ENCODE results near the gene NOG. TPM values are rescaled to one million over a fixed set of nuclear protein-coding genes. Genes with fewer than 3 reads are reported as not detected.

The NOG gene
- total RNA-seq, 2 experiments from 2014 or later = 0.63 to 0.95 TPM

DNA sequence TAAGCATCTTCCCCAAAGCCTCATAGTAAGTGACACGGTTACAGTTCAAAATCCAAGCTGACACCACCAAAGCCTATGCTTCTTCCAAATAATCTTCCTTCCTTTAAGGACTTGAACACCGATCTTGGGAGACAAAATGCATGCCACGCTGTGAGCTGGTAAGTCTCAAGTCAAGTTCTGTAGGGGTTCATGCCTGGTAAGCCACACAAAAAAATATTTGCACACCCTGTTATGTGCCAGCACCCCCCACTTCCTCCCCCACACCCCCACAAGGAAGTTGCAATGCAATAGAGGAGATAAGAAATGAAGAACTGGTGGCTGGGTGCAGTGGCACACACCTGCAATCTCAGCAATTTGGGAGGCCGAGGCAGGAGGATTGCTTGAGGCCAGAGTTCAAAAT is 5.6 kb downstream of the NOG start:
- ChIA-PET POLR2A (no interaction called here), CTCF (interaction anchor here (1.4 to 4.7 kb wide), 7 partner anchors 9 to 181 kb away, joined by 3 to 26 read pairs (median 5); no protein-coding TSS in a partner anchor)
- Mint-ChIP-seq H3K36me3 (ENCODE audit: low read depth) (no peaks in the 10 kb centered on the region), H3K27ac (no peak overlapping the region), H3K9me3 (ENCODE audit: insufficient read depth) (no peaks in the 10 kb centered on the region), H3K4me1 (ENCODE audit: low read depth) (peaks cover 45% of the 10 kb centered on the region), H3K4me3 (no peak overlapping the region), H3K27me3 (ENCODE audit: low read depth) (peaks cover 38% of the 10 kb centered on the region)
- ATAC-seq = no peak
- DNase-seq = no peak

DNA sequence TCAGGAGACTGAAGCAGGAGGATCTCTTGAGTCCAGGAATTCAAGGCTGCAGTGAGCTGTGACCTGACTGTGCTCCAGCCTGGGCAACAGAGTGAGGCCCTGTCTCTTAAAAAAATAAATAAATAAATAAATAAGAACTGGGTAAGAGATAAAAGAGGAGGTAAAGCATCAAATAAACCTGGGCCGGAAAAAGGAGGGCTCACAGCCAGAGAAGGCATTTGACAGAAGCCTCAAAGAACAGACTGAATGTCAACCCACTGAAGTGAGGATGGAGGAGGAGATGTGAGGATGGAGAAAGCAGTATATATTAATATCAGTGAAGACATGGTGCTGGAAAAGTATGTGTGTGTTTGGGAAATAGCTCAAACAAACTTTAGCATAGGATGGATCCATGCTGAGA is 6.1 kb downstream of the NOG start:
- H3K4me1 Mint-ChIP-seq (ENCODE audit: low read depth) = peaks cover 44% of the 10 kb centered on the region
- no peaks in the 10 kb centered on the region for H3K36me3 Mint-ChIP-seq (ENCODE audit: low read depth)
- H3K9me3 Mint-ChIP-seq (ENCODE audit: insufficient read depth) = no peaks in the 10 kb centered on the region
- no peak overlapping the region for H3K4me3 Mint-ChIP-seq
- DNase-seq (no peak), ATAC-seq (no peak)
- ChIA-PET POLR2A (no interaction called here), CTCF (interaction anchor here (0.9 to 4.7 kb wide), 8 partner anchors 9 to 181 kb away, joined by 3 to 26 read pairs (median 5); no protein-coding TSS in a partner anchor)
- H3K27me3 Mint-ChIP-seq (ENCODE audit: low read depth) = peaks cover 36% of the 10 kb centered on the region
- no peak overlapping the region for H3K27ac Mint-ChIP-seq

DNA sequence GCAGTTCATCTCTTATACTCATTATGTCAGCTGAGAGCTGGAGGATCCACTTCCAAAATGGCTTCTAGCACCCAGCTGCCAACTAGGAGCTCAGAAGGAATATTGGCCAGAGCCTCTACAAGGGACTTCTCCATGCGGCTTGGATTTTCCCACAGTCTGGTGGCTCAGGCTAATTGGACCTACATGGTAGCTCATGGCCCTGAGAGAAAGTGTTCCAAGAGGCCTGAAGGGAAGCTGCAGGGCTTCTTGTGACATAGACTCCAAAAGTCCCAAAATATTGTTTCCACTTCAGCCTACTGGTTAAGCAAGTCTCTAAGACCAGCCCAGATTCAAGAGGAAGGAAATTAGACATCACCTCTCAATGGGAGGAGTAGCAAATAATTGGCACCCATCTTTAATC is 6.8 kb downstream of the NOG start:
- H3K36me3 Mint-ChIP-seq (ENCODE audit: low read depth) = no peaks in the 10 kb centered on the region
- H3K27me3 Mint-ChIP-seq (ENCODE audit: low read depth) = peaks cover 36% of the 10 kb centered on the region
- peaks cover 40% of the 10 kb centered on the region for H3K4me1 Mint-ChIP-seq (ENCODE audit: low read depth)
- H3K4me3 Mint-ChIP-seq = no peak overlapping the region
- ATAC-seq = no peak
- ChIA-PET CTCF (interaction anchor here (0.9 to 4.7 kb wide), 4 partner anchors 10 to 180 kb away, joined by 4 to 26 read pairs (median 6); no protein-coding TSS in a partner anchor), POLR2A (no interaction called here)
- no peak overlapping the region for H3K27ac Mint-ChIP-seq
- DNase-seq = no peak
- H3K9me3 Mint-ChIP-seq (ENCODE audit: insufficient read depth) = no peaks in the 10 kb centered on the region

DNA sequence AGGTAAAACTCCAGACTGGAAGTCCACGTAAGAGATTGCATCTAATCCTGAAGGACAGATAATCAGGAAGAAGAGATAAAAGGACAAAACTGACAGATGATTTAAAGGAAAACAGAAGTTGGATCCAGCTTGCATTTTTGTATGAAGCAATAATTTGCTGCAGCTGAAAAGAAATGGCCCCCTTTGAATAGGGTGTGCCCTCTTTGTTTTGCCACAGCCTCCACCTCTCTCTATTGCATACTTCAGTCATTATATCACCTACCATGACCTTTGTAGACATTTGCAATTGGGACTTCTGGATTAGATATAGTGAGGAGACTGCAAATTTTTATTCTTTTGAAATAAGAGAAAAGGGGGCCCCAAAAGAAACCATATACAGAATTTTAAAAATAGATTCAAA is 8.1 kb downstream of the NOG start:
- ChIA-PET POLR2A (no interaction called here), CTCF (interaction anchor here (0.8 to 2.1 kb wide), 3 partner anchors 8 to 179 kb away, joined by 7 to 15 read pairs (median 9); partner anchors contain the start of gene NOG)
- Mint-ChIP-seq H3K9me3 (ENCODE audit: insufficient read depth) (no peaks in the 10 kb centered on the region), H3K27ac (no peak overlapping the region), H3K4me1 (ENCODE audit: low read depth) (peaks cover 33% of the 10 kb centered on the region), H3K36me3 (ENCODE audit: low read depth) (no peaks in the 10 kb centered on the region), H3K27me3 (ENCODE audit: low read depth) (peaks cover 26% of the 10 kb centered on the region), H3K4me3 (no peak overlapping the region)
- DNase-seq (no peak), ATAC-seq (no peak)

DNA sequence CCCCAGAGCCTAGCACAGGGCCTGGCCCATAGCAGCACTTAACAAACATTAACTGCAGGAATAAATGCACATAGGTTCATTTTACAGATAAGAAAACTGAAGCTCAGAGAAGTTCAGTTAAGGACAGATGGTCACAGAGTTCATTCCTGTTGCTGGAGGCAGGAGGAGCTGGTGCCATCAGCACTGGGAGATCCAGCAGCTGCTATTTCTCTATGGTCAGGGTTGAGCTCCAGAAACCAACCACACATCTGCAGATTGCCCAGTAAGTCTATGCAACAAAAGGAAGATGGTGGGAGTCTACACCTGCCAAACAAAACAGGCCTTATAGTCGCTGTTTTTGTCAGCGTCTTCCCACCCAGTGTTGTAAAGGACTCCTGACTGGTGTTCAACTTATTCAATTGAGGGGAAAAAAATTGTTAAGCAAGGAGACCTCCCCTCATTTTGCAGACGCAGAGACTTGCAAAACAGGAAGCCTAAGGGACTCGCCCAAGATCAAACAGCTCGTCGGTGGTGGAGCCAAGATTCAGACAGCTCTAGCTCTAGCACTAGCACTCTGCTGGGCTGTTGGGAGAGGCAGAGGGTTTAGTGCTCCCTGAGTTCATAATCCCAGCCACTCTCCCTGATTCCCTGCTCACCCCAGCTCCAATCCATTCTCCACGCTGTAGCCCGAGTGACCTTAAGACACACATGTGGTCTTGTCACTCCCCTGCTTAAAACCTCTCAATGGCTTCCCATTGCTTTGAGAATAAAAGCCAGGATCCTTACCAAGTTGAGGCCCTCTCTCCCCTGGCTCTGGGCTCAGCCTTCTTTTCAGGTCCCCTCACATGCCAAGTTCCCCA is 9.0 kb downstream of the NOG start:
- H3K4me3 Mint-ChIP-seq = no peak overlapping the region
- CTCF ChIA-PET = interaction anchor here (0.8 to 2.5 kb wide), 7 partner anchors 9 to 178 kb away, joined by 3 to 21 read pairs (median 9); partner anchors contain the start of gene NOG
- peaks cover 19% of the 10 kb centered on the region for H3K27me3 Mint-ChIP-seq (ENCODE audit: low read depth)
- DNase-seq (no peak), ATAC-seq (no peak)
- POLR2A ChIA-PET = interaction anchor here (0.7 kb wide), 1 partner anchor 8 kb away, joined by 4 read pairs; the partner anchor contains the start of gene NOG
- no peak overlapping the region for H3K27ac Mint-ChIP-seq
- no peaks in the 10 kb centered on the region for H3K9me3 Mint-ChIP-seq (ENCODE audit: insufficient read depth)
- no peaks in the 10 kb centered on the region for H3K36me3 Mint-ChIP-seq (ENCODE audit: low read depth)
- peaks cover 26% of the 10 kb centered on the region for H3K4me1 Mint-ChIP-seq (ENCODE audit: low read depth)

DNA sequence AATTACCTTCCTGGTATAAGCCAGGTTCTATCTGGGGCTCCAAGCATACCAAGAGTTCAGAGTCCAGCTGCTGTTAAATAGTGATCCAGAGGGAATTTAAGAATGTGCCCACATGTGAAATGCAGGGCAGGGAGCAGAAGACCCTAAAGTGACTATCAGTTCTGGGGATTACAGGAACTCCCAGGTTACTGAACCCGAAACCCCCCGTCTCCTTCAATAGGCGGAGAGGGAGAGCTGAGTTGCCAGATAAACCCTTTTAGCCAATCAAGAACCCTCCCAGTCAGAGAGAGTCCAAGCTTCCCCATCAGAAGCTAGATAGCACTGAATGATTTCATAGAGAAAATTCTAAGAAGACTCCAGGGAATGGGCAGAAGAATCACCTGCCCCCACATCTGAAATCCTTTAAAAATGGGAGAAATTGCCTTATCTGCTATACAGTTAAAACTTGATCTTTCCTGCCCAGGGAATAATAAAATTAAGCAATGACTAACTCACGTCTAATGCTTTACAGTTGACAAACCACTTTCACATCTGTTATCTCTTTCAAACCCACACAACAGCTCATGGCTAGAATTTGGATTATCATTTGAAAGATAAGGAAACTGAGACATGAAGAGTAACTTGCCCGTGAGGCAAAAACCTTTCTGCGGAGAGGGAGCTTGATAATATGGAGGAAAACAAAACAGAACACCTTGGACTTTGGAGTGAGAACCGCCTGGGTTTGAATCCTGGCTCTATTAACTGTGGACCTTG is 10.2 kb downstream of the NOG start:
- Mint-ChIP-seq H3K4me1 (ENCODE audit: low read depth) (peaks cover 17% of the 10 kb centered on the region), H3K27ac (no peak overlapping the region), H3K9me3 (ENCODE audit: insufficient read depth) (no peaks in the 10 kb centered on the region), H3K27me3 (ENCODE audit: low read depth) (peaks cover 11% of the 10 kb centered on the region), H3K4me3 (no peak overlapping the region), H3K36me3 (ENCODE audit: low read depth) (no peaks in the 10 kb centered on the region)
- ChIA-PET CTCF (interaction anchor here (0.8 to 2.5 kb wide), 5 partner anchors 8 to 177 kb away, joined by 3 to 21 read pairs (median 5); partner anchors contain the start of gene NOG), POLR2A (no interaction called here)
- ATAC-seq (no peak), DNase-seq (no peak)

DNA sequence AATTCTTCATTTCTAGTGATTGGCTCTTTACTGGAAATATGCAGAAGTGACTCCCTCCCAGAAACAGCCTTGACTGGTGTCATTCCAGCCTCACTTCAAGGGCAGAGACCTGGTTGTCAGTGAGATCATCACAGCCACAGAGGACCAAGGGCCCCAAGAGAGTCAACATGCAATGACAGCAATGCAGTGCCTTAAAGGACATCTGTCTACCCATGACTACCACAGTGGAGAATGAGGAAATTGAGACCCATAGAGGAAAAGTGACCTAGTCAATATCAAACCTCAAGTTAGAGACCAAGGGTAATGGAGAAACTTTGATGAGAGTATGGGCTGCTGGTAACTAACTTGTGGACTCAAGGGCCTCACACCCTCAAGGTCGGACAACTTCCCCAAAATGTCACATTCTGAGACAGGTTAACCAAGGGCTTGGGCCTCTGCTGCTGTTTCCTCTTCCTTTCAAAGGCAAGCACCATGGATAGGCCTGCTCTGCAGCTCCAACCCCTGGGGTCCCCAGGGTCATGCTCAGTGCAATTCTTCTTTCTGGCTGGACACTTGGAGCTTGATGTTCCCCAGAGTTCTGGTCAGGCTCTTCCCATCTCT is 11.3 kb downstream of the NOG start:
- Mint-ChIP-seq H3K27ac (no peak overlapping the region), H3K27me3 (ENCODE audit: low read depth) (peaks cover 3% of the 10 kb centered on the region), H3K9me3 (ENCODE audit: insufficient read depth) (no peaks in the 10 kb centered on the region), H3K36me3 (ENCODE audit: low read depth) (no peaks in the 10 kb centered on the region), H3K4me1 (ENCODE audit: low read depth) (peaks cover 8% of the 10 kb centered on the region), H3K4me3 (no peak overlapping the region)
- CTCF ChIA-PET = interaction anchor here (1.1 kb wide), 1 partner anchor 49 kb away, joined by 5 read pairs; no protein-coding TSS in a partner anchor
- DNase-seq = no peak
- POLR2A ChIA-PET = no interaction called here
- ATAC-seq = no peak

DNA sequence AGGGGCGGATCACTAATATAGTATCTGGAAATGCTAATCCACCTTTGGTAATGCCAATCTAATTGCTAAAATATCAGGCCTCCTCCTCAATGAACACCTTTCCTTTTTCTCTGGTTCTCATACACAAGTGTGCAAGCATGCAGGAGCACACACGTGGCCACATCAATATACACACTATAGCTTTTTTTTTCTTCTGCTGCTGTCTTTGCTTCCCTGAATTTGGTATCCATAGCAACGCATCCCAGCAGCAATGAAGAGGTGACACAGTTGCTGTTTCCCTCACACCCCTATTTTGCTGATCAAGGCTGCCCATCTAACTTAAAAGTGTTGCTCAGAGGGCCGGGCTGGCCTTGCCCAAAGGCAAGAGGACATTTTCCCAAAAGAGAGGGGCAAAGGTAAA is 15.4 kb downstream of the NOG start:
- ATAC-seq (no peak), DNase-seq (no peak)
- ChIA-PET POLR2A (no interaction called here), CTCF (interaction anchor here (1.8 kb wide), 1 partner anchor 107 kb away, joined by 4 read pairs; no protein-coding TSS in a partner anchor)
- Mint-ChIP-seq H3K4me3 (no peak overlapping the region), H3K9me3 (ENCODE audit: insufficient read depth) (no peaks in the 10 kb centered on the region), H3K27ac (no peak overlapping the region), H3K36me3 (ENCODE audit: low read depth) (no peaks in the 10 kb centered on the region), H3K4me1 (ENCODE audit: low read depth) (no peaks in the 10 kb centered on the region), H3K27me3 (ENCODE audit: low read depth) (peaks cover 6% of the 10 kb centered on the region)

DNA sequence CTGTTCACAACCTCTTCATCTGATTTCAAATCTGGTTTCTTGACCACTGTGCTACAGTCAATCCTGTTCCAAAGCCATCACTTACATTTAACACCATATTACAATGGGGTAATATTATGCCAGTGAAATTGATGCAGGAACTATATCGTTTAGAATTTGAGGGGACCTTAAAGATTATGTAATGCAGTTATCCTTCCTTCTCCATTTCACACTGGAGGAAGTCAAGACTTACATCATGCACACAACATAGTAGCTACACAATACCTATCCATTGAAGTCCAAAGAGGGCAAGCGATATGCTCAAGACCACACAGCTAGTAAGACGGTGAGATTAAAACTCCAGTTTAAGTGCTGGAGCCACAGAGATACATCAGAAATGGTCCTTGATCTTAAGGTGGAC is 16.8 kb downstream of the NOG start:
- no peak overlapping the region for H3K4me3 Mint-ChIP-seq
- peaks cover 3% of the 10 kb centered on the region for H3K27me3 Mint-ChIP-seq (ENCODE audit: low read depth)
- no peak for DNase-seq
- no peaks in the 10 kb centered on the region for H3K4me1 Mint-ChIP-seq (ENCODE audit: low read depth)
- H3K9me3 Mint-ChIP-seq (ENCODE audit: insufficient read depth) = no peaks in the 10 kb centered on the region
- CTCF ChIA-PET = interaction anchor here (1.8 kb wide), 1 partner anchor 105 kb away, joined by 4 read pairs; no protein-coding TSS in a partner anchor
- ATAC-seq = no peak
- H3K27ac Mint-ChIP-seq = no peak overlapping the region
- H3K36me3 Mint-ChIP-seq (ENCODE audit: low read depth) = no peaks in the 10 kb centered on the region
- POLR2A ChIA-PET = no interaction called here

DNA sequence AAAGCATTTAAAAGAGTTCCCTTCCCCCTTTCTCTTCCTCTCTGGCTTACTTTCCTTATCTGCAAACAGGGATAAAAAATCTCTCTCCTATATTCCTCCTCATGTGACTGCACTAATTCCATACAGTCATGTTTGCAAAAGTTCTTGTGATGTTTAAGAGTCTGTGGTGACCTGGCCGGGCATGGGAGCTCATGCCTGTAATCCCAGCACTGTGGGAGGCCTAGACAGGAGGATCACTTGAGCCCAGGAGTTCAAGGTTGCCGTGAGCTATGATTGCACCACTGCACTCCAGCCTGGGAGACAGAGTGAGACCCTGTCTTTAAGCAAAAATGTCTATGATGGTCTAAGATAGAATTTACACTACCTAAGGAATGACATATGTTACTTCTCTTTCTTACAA is 19.6 kb downstream of the NOG start:
- Mint-ChIP-seq H3K9me3 (ENCODE audit: insufficient read depth) (no peaks in the 10 kb centered on the region), H3K27ac (no peak overlapping the region), H3K4me1 (ENCODE audit: low read depth) (no peaks in the 10 kb centered on the region), H3K27me3 (ENCODE audit: low read depth) (peaks cover 3% of the 10 kb centered on the region), H3K36me3 (ENCODE audit: low read depth) (no peaks in the 10 kb centered on the region), H3K4me3 (no peak overlapping the region)
- ChIA-PET CTCF (interaction anchor here (0.6 kb wide), 1 partner anchor 13 kb away, joined by 3 read pairs; no protein-coding TSS in a partner anchor), POLR2A (interaction anchor here (0.6 kb wide), 1 partner anchor 112 kb away, joined by 3 read pairs; no protein-coding TSS in a partner anchor)
- ATAC-seq (no peak), DNase-seq (no peak)

DNA sequence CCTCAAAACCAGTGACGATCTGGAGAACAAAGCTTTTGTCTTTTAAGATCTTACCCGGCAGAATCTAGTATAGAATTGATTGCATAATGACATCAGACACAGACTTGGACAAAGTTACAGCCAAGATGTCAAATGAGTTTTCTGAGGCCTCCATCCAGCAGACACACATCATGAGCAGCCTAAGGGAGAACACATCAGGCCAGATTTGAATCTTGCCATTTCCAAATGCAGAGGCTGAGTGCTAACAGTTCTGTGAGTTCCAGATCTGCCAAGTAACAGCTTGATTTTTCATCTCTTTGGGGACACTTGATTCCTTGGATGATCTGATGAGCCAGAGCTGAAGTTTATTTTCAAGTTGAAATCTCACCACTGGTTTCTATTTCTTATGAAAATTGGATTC is 21.0 kb downstream of the NOG start:
- ChIA-PET POLR2A (no interaction called here), CTCF (interaction anchor here (0.9 to 1.7 kb wide), 2 partner anchors 23 to 101 kb away, joined by 3 read pairs; no protein-coding TSS in a partner anchor)
- Mint-ChIP-seq H3K36me3 (ENCODE audit: low read depth) (no peaks in the 10 kb centered on the region), H3K4me1 (ENCODE audit: low read depth) (no peaks in the 10 kb centered on the region), H3K9me3 (ENCODE audit: insufficient read depth) (no peaks in the 10 kb centered on the region), H3K27ac (no peak overlapping the region), H3K4me3 (no peak overlapping the region), H3K27me3 (ENCODE audit: low read depth) (peaks cover 3% of the 10 kb centered on the region)
- DNase-seq = no peak
- ATAC-seq = no peak

All from activated CD8-positive, alpha-beta T cell treated with anti-CD3 and anti-CD28 coated beads, Interleukin-2, amount 10 ng/mL, durations not matched to agents 7 days and 5 days (primary cell).